ENCODE measurements around the gene EVC. TPM values are rescaled to one million over a fixed set of nuclear protein-coding genes. Genes with fewer than 3 reads are reported as not detected.
"Not testable (repeated sequence)": the region's sequence is repeated elsewhere in the genome, so short reads cannot be mapped to it uniquely, and the experiment has no call there.

Gene EVC
- total RNA-seq, 1 donor from 2014 or later = 30.2 TPM

GRCh38 chr4:5825321-5826041 lies 114.5 kb downstream of the EVC start:
- no peaks in the 10 kb centered on the region for H3K4me1 Mint-ChIP-seq (ENCODE audit: low read depth)
- no peak overlapping the region for H3K27ac Mint-ChIP-seq
- no peaks in the 10 kb centered on the region for H3K9me3 Mint-ChIP-seq (ENCODE audit: low read depth)
- H3K36me3 Mint-ChIP-seq (ENCODE audit: insufficient read depth) = peaks cover 33% of the 10 kb centered on the region
- no peak for TF ChIP-seq CTCF (IDR thresholded peaks at IDR 0.05; ENCODE audit: unreplicated experiment)
- no peak for DNase-seq (ENCODE audit: low spot score, unreplicated experiment)
- H3K27me3 Mint-ChIP-seq = no peaks in the 10 kb centered on the region
- no peak overlapping the region for H3K4me3 Mint-ChIP-seq (ENCODE audit: low read depth)

GRCh38 chr4:5826437-5827107 lies 115.6 kb downstream of the EVC start:
- TF ChIP-seq CTCF (IDR thresholded peaks at IDR 0.05; ENCODE audit: unreplicated experiment) = no peak
- DNase-seq (ENCODE audit: low spot score, unreplicated experiment) = no peak
- Mint-ChIP-seq H3K4me1 (ENCODE audit: low read depth) (no peaks in the 10 kb centered on the region), H3K4me3 (ENCODE audit: low read depth) (no peak overlapping the region), H3K27me3 (no peaks in the 10 kb centered on the region), H3K36me3 (ENCODE audit: insufficient read depth) (peaks cover 25% of the 10 kb centered on the region), H3K27ac (no peak overlapping the region), H3K9me3 (ENCODE audit: low read depth) (no peaks in the 10 kb centered on the region)

- no peak for DNase-seq (ENCODE audit: low spot score, unreplicated experiment)
- TF ChIP-seq CTCF (IDR thresholded peaks at IDR 0.05; ENCODE audit: unreplicated experiment) = no peak
- Mint-ChIP-seq H3K27ac (no peak overlapping the region), H3K27me3 (peaks cover 4% of the 10 kb centered on the region), H3K4me3 (ENCODE audit: low read depth) (no peak overlapping the region), H3K36me3 (ENCODE audit: insufficient read depth) (peaks cover 26% of the 10 kb centered on the region), H3K4me1 (ENCODE audit: low read depth) (no peaks in the 10 kb centered on the region), H3K9me3 (ENCODE audit: low read depth) (no peaks in the 10 kb centered on the region)
Measured at GRCh38 chr4:5827108-5828004, 116.4 kb downstream of the EVC start.

- no peak for DNase-seq (ENCODE audit: low spot score, unreplicated experiment)
- no peak for TF ChIP-seq CTCF (IDR thresholded peaks at IDR 0.05; ENCODE audit: unreplicated experiment)
- H3K27ac Mint-ChIP-seq = no peak overlapping the region
- H3K27me3 Mint-ChIP-seq = peaks cover 6% of the 10 kb centered on the region
- H3K4me3 Mint-ChIP-seq (ENCODE audit: low read depth) = no peak overlapping the region
- H3K36me3 Mint-ChIP-seq (ENCODE audit: insufficient read depth) = peaks cover 22% of the 10 kb centered on the region
- H3K9me3 Mint-ChIP-seq (ENCODE audit: low read depth) = no peaks in the 10 kb centered on the region
- no peaks in the 10 kb centered on the region for H3K4me1 Mint-ChIP-seq (ENCODE audit: low read depth)
Measured at GRCh38 chr4:5828005-5828391, 117.0 kb downstream of the EVC start.

GRCh38 chr4:5836943-5837342 lies 125.9 kb downstream of the EVC start:
- Mint-ChIP-seq H3K27me3 (peaks cover 60% of the 10 kb centered on the region), H3K27ac (no peak overlapping the region), H3K4me3 (ENCODE audit: low read depth) (no peak overlapping the region), H3K4me1 (ENCODE audit: low read depth) (no peaks in the 10 kb centered on the region), H3K36me3 (ENCODE audit: insufficient read depth) (peaks cover under 1% of the 10 kb centered on the region), H3K9me3 (ENCODE audit: low read depth) (no peaks in the 10 kb centered on the region)
- no peak for DNase-seq (ENCODE audit: low spot score, unreplicated experiment)
- no peak for TF ChIP-seq CTCF (IDR thresholded peaks at IDR 0.05; ENCODE audit: unreplicated experiment)

GRCh38 chr4:5837483-5837882 lies 126.5 kb downstream of the EVC start:
- not testable (repeated sequence) for H3K4me1 Mint-ChIP-seq (ENCODE audit: low read depth); H3K36me3 Mint-ChIP-seq (ENCODE audit: insufficient read depth); H3K9me3 Mint-ChIP-seq (ENCODE audit: low read depth); H3K4me3 Mint-ChIP-seq (ENCODE audit: low read depth); DNase-seq (ENCODE audit: low spot score, unreplicated experiment)
- Mint-ChIP-seq H3K27ac (peak overlapping the region; percentile 71), H3K27me3 (peaks cover 60% of the 10 kb centered on the region)
